MM.1S (cell line): ENCODE data around the gene INPP4B.

ENCODE experiments used
- EZH2 ChIP-seq: fragments of 300-600 bp; sonication (generic); optimal IDR thresholded peaks from 2 replicates; pipeline ENCODE3; 2017; ENCODE audit warnings: low read depth, mild to moderate bottlenecking, antibody characterized with exemption, low read length, mixed read lengths
- EZH2phosphoT487 ChIP-seq: fragments of 300-600 bp; sonication (generic); IDR thresholded peaks from 2 replicates; pipeline ENCODE4 v1.6.1; 2018; ENCODE audit warnings: antibody characterized with exemption, low read length
- TF ChIP-seq, protein P1 (sequence below): fragments of 300-600 bp; sonication (generic); IDR thresholded peaks from 2 replicates; pipeline ENCODE4 v1.5.1; 2016; ENCODE audit warnings: antibody characterized with exemption, low read length, mixed read lengths

DNA sequence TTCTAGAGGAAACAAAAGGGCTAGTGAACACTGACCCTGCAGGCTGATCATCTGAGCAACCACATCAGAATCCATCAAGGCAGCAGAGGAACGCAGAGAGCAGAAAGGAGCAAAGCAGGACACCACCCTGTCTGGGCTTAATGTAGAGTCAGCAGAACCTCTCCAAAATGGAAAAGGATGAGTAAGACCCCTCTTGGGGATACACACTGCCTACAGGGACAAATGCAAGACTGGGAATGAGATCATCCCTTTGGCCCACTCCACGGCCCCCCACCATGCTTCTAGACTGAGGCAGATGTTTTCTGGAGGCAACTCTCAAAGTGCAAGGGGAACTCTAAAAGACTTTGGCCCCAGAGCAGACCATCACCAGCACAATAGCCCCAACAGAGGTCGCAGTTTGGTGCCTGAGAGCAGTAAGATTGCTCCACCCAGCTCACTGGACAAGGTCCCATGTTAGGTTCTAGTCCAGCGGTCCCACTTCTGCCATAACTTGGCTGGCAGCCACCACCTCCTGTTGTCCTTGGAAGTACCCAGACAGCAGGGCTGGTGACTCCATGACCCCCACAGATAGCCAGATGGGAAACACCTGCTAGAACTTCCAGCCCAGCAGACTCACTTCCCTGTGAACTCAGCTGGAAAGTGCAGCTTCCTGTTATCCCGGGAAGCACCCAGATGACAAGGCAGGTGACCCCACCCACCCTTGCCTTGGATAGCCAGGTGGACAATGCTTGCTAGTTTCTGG lies 372.7 kb downstream of the INPP4B start:
- TF ChIP-seq, protein P1, sequence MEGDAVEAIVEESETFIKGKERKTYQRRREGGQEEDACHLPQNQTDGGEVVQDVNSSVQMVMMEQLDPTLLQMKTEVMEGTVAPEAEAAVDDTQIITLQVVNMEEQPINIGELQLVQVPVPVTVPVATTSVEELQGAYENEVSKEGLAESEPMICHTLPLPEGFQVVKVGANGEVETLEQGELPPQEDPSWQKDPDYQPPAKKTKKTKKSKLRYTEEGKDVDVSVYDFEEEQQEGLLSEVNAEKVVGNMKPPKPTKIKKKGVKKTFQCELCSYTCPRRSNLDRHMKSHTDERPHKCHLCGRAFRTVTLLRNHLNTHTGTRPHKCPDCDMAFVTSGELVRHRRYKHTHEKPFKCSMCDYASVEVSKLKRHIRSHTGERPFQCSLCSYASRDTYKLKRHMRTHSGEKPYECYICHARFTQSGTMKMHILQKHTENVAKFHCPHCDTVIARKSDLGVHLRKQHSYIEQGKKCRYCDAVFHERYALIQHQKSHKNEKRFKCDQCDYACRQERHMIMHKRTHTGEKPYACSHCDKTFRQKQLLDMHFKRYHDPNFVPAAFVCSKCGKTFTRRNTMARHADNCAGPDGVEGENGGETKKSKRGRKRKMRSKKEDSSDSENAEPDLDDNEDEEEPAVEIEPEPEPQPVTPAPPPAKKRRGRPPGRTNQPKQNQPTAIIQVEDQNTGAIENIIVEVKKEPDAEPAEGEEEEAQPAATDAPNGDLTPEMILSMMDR, result no peak
- TF ChIP-seq EZH2 (no peak), EZH2phosphoT487 (no peak)
